ENCODE data around the gene COQ8A. TPM values are rescaled to one million over a fixed set of nuclear protein-coding genes. Genes with fewer than 3 reads are reported as not detected.
A peak's percentile ranks its signal among the peaks of the same experiment; 100 is the strongest.

The COQ8A gene
- total and polyA plus RNA-seq, 4 donors: 15.8 to 20.8 (median 18.2) TPM

DNA sequence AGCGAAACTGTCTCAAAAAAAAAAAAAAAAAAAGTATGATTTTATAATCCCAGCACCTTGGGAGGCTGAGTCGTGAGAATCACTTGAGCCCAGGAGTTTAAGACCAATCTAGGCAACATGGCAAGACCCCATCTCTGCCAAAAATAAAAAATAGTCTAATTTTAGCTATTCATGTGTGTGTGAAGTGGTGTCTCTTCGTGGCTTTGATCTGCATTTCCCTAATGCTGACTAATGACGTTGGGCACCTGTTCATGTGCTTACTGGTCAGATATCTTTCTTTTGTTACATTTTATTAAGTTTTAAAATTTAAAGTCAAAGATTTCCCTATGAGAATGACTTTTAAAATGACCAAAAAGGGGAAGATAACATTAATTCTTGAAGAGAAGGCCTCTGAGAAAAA, 38.7 kb upstream of the COQ8A start:
- H3K36me3 ChIP-seq (ENCODE audit: control insufficient read depth, insufficient read depth, low read length): peaks cover 5% of the 10 kb centered on the region
- no peaks in the 10 kb centered on the region for H3K27me3 ChIP-seq (ENCODE audit: control insufficient read depth, insufficient read depth, low read length)
- DNase-seq (ENCODE audit: low read depth in 4 of 6, low spot score in 6 of 6): no peak
- no CpG with 5 or more reads among the region's 4 CpGs for WGBS (ENCODE audit: insufficient coverage)
- no peak overlapping the region for H3K27ac ChIP-seq (ENCODE audit: low read depth, low read length)
- no peaks in the 10 kb centered on the region for H3K9me3 ChIP-seq (ENCODE audit: control insufficient read depth, insufficient read depth, low read length)
- H3K4me3 ChIP-seq (ENCODE audit: low read depth, low read length): no peak overlapping the region
- H3K4me1 ChIP-seq (ENCODE audit: control insufficient read depth, insufficient read depth, low read length): no peaks in the 10 kb centered on the region

DNA sequence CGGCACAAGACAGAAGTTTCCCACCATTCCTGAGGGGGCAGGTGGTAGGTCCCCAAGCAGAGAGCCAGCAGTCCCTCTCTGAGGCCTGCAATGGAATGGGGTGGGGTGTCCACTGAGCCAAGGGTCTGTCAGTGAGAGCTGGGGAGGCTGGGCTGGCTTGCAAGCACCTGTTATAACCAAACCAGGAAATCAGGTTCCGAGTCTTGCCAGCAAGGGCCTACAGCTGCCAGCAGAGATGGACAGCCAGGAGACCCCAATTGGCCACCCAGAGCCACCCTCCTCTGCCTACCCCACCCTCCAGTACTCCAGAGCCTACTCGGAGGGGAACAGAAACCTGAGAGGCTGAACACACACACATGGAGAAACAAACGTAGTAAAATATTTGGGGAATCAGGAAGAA, 37.5 kb upstream of the COQ8A start:
- Histone ChIP-seq H3K27me3 (ENCODE audit: control insufficient read depth, insufficient read depth, low read length) (no peaks in the 10 kb centered on the region), H3K4me3 (ENCODE audit: low read depth, low read length) (no peak overlapping the region), H3K27ac (ENCODE audit: low read depth, low read length) (no peak overlapping the region), H3K9me3 (ENCODE audit: control insufficient read depth, insufficient read depth, low read length) (no peaks in the 10 kb centered on the region), H3K4me1 (ENCODE audit: control insufficient read depth, insufficient read depth, low read length) (no peaks in the 10 kb centered on the region), H3K36me3 (ENCODE audit: control insufficient read depth, insufficient read depth, low read length) (peaks cover 5% of the 10 kb centered on the region)
- 88% methylated on average over 2 of the region's 4 CpGs for WGBS (ENCODE audit: insufficient coverage)
- no peak for DNase-seq (ENCODE audit: low read depth in 4 of 6, low spot score in 6 of 6)

DNA sequence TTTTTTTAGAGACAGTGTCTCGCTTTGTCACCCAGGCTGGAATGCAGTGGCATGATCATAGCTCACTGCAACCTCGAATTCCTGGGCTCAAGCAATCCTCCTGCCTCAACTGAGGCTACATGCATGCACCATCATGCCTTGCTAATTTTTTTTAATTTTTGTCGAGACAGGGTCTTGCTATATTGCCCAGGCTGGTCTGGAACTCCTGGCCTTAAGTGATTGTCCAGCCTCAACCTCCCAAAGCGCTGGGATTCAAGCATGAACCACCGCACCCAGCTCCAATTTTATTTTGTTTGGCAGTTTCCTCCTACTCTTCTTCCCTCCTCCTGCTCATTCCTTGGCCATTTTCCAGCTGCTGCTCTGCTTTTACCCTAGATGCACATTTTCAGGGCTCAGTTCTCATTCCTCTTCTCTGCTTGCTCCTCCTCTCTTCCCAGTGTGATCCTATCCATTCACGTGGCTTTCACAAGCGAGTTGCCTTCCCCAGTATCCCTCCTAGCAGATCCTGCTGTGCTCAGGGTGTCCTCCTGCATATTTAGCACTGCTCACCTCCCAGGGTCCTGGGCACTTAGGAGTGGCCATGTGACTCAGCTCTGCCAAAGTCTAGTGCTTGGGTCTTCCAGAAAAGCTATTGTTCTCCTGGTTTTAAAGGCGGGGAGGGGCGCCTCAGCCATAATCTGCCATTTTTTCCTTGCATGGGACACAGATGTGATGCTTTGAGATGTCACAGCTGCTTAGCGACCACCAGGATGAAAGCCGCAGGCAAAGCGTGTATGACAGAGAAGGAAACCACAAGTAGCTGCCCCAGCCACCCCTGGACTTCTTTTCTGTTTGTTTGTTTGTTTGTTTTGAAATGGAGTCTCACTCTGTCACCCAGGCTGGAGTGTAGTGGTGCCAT, 36.0 kb upstream of the COQ8A start:
- no peaks in the 10 kb centered on the region for H3K27me3 ChIP-seq (ENCODE audit: control insufficient read depth, insufficient read depth, low read length)
- DNase-seq (ENCODE audit: low read depth in 4 of 6, low spot score in 6 of 6): peak; percentile 15 to 88 (median 29)
- peaks cover 5% of the 10 kb centered on the region for H3K36me3 ChIP-seq (ENCODE audit: control insufficient read depth, insufficient read depth, low read length)
- no peak overlapping the region for H3K4me3 ChIP-seq (ENCODE audit: low read depth, low read length)
- H3K27ac ChIP-seq (ENCODE audit: low read depth, low read length): no peak overlapping the region
- no peaks in the 10 kb centered on the region for H3K4me1 ChIP-seq (ENCODE audit: control insufficient read depth, insufficient read depth, low read length)
- 67% methylated on average over 10 of the region's 12 CpGs for WGBS (ENCODE audit: insufficient coverage)
- H3K9me3 ChIP-seq (ENCODE audit: control insufficient read depth, insufficient read depth, low read length): no peaks in the 10 kb centered on the region

DNA sequence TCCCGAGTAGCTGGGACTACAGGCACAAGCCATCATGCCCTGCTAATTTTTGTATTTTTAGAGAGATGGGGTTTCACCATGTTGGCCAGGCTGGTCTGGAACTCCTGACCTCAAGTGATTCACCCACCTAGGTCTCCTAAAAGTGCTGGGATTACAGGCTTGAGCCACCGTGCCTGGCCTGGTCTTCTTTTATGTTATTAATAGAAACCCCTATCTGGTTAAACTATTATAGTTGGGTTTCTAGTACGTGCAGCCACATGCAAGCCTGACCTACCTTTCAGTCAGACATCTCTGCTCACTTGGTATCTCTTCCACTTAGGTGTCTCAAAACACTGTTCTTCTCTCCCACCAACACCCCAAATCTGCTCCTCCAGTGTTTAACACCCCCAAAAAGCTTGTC, 35.3 kb upstream of the COQ8A start:
- Histone ChIP-seq H3K9me3 (ENCODE audit: control insufficient read depth, insufficient read depth, low read length) (no peaks in the 10 kb centered on the region), H3K4me1 (ENCODE audit: control insufficient read depth, insufficient read depth, low read length) (no peaks in the 10 kb centered on the region), H3K36me3 (ENCODE audit: control insufficient read depth, insufficient read depth, low read length) (peaks cover 2% of the 10 kb centered on the region), H3K4me3 (ENCODE audit: low read depth, low read length) (no peak overlapping the region), H3K27ac (ENCODE audit: low read depth, low read length) (no peak overlapping the region), H3K27me3 (ENCODE audit: control insufficient read depth, insufficient read depth, low read length) (no peaks in the 10 kb centered on the region)
- no CpG with 5 or more reads among the region's 3 CpGs for WGBS (ENCODE audit: insufficient coverage)
- no peak for DNase-seq (ENCODE audit: low read depth in 4 of 6, low spot score in 6 of 6)

DNA sequence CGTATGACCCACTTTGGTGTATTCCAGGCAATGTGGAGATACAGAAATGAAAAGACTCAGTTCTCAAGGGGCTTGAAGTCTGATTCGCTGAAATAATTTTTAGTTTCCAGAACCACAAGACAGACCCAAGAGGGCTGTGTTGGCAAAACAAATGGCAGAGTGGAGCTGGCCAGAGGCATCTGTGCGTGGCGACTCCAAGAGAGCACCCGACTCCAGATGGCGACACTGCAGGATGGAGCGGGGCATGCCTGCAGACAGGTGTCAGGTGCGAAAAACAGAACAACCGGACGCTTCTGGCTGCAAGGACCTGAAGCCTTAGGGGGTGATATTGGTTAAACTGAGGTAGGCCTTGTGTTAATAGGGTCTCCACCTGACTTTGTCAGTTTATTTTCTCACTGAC, 31.7 kb upstream of the COQ8A start:
- Histone ChIP-seq H3K9me3 (ENCODE audit: control insufficient read depth, insufficient read depth, low read length) (no peaks in the 10 kb centered on the region), H3K4me1 (ENCODE audit: control insufficient read depth, insufficient read depth, low read length) (no peaks in the 10 kb centered on the region), H3K27ac (ENCODE audit: low read depth, low read length) (no peak overlapping the region), H3K27me3 (ENCODE audit: control insufficient read depth, insufficient read depth, low read length) (no peaks in the 10 kb centered on the region), H3K36me3 (ENCODE audit: control insufficient read depth, insufficient read depth, low read length) (no peaks in the 10 kb centered on the region), H3K4me3 (ENCODE audit: low read depth, low read length) (no peak overlapping the region)
- no peak for DNase-seq (ENCODE audit: low read depth in 4 of 6, low spot score in 6 of 6)
- WGBS (ENCODE audit: insufficient coverage): 95% methylated on average over 10 of the region's 10 CpGs

DNA sequence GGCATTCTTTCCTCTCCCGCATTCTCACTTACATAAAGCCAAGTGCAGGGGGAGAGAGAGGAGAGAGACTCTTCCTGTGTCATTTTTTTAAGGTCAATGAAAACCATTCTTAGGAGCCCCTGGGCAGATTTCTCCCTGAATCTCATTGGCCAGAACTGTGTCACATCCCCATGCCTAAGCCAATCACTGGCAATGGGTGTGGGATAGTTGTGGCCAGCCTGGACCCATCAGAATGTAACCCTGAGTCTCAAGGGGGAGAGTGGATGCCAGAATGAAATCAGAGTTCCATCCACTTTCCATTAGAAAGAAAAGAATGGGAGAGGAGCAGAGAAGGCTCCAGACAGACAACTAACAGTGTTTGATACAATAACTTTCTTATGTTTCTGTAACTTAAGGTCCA, 31.2 kb upstream of the COQ8A start:
- WGBS (ENCODE audit: insufficient coverage): no CpG with 5 or more reads among the region's 1 CpG
- no peak overlapping the region for H3K27ac ChIP-seq (ENCODE audit: low read depth, low read length)
- H3K36me3 ChIP-seq (ENCODE audit: control insufficient read depth, insufficient read depth, low read length): no peaks in the 10 kb centered on the region
- no peak overlapping the region for H3K4me3 ChIP-seq (ENCODE audit: low read depth, low read length)
- no peaks in the 10 kb centered on the region for H3K9me3 ChIP-seq (ENCODE audit: control insufficient read depth, insufficient read depth, low read length)
- H3K27me3 ChIP-seq (ENCODE audit: control insufficient read depth, insufficient read depth, low read length): no peaks in the 10 kb centered on the region
- no peaks in the 10 kb centered on the region for H3K4me1 ChIP-seq (ENCODE audit: control insufficient read depth, insufficient read depth, low read length)
- DNase-seq (ENCODE audit: low read depth in 4 of 6, low spot score in 6 of 6): no peak

DNA sequence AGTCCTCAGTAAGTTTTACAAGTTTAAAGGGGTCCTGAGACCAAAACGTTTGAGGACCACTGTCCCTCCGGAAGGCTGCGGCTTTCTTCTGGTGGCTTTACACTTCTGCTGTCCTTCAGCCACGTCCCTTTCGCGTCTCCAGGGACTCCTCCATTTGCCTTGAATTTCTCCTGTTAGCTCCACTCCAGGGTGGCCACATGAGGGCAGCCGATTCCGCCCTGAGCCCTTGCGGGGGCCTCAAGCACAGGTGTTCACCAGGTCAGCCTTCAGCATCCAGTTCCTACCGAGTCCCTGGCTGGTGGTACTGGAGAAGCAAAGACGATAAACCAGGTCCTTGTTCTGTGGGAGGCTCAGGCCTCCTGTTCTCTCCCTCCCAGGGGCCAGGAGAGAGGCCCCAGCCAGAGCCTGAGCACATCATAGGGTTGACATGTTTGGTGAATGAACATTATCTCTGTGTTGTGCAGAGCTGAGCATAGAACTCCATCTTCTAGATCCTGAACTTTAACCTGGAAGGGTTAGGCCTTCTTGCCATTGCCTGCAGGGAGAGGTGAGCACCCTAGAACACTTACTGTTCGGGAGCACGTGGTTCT, 27.4 kb upstream of the COQ8A start:
- Histone ChIP-seq H3K27me3 (ENCODE audit: control insufficient read depth, insufficient read depth, low read length) (no peaks in the 10 kb centered on the region), H3K27ac (ENCODE audit: low read depth, low read length) (no peak overlapping the region), H3K36me3 (ENCODE audit: control insufficient read depth, insufficient read depth, low read length) (no peaks in the 10 kb centered on the region), H3K4me1 (ENCODE audit: control insufficient read depth, insufficient read depth, low read length) (no peaks in the 10 kb centered on the region), H3K4me3 (ENCODE audit: low read depth, low read length) (no peak overlapping the region), H3K9me3 (ENCODE audit: control insufficient read depth, insufficient read depth, low read length) (no peaks in the 10 kb centered on the region)
- DNase-seq (ENCODE audit: low read depth in 4 of 6, low spot score in 6 of 6): peak in 2 of 6 donors; percentile 11 to 33
- WGBS (ENCODE audit: insufficient coverage): 35% methylated on average over 11 of the region's 13 CpGs

DNA sequence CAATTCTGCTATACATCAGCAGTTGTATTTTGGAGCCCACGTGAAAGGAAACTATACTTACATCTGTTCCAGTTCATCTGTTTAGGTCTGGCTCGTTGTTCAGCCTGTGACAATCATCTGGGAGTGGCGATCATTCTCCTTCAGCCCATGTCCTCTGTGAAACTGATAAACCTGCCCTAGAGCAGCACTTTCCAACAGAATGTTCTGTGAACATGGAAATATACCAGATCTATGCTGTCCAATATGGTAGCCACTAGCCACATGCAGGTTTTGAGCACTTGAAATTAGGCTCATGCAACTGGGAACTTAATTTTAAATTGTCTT, 24.5 kb upstream of the COQ8A start:
- Histone ChIP-seq H3K4me1 (ENCODE audit: control insufficient read depth, insufficient read depth, low read length) (no peaks in the 10 kb centered on the region), H3K27me3 (ENCODE audit: control insufficient read depth, insufficient read depth, low read length) (no peaks in the 10 kb centered on the region), H3K4me3 (ENCODE audit: low read depth, low read length) (no peak overlapping the region), H3K36me3 (ENCODE audit: control insufficient read depth, insufficient read depth, low read length) (peaks cover 2% of the 10 kb centered on the region), H3K9me3 (ENCODE audit: control insufficient read depth, insufficient read depth, low read length) (no peaks in the 10 kb centered on the region), H3K27ac (ENCODE audit: low read depth, low read length) (no peak overlapping the region)
- WGBS (ENCODE audit: insufficient coverage): 79% methylated on average over 3 of the region's 3 CpGs
- no peak for DNase-seq (ENCODE audit: low read depth in 4 of 6, low spot score in 6 of 6)

DNA sequence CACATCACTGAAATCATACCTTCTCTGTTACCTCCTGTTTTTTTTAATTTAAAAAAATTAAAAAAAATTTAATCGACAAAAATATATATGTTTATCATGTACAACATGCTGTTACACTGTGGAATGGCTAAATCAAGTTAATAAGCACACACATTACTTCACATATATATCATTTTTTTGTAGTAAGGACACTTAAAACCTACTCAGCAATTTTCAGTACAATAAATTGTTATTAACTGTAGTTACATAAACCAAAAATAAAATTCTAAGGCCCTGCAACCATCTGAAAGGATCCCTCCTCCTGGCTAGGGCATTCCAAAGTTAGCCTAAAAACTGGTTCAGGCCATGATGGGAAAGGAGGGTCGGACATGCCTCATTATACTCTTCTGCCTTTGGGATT, 23.6 kb upstream of the COQ8A start:
- no peaks in the 10 kb centered on the region for H3K4me1 ChIP-seq (ENCODE audit: control insufficient read depth, insufficient read depth, low read length)
- H3K27ac ChIP-seq (ENCODE audit: low read depth, low read length): no peak overlapping the region
- peaks cover 2% of the 10 kb centered on the region for H3K36me3 ChIP-seq (ENCODE audit: control insufficient read depth, insufficient read depth, low read length)
- no peak overlapping the region for H3K4me3 ChIP-seq (ENCODE audit: low read depth, low read length)
- DNase-seq (ENCODE audit: low read depth in 4 of 6, low spot score in 6 of 6): no peak
- 100% methylated on average over 1 of the region's 2 CpGs for WGBS (ENCODE audit: insufficient coverage)
- H3K9me3 ChIP-seq (ENCODE audit: control insufficient read depth, insufficient read depth, low read length): no peaks in the 10 kb centered on the region
- H3K27me3 ChIP-seq (ENCODE audit: control insufficient read depth, insufficient read depth, low read length): no peaks in the 10 kb centered on the region

DNA sequence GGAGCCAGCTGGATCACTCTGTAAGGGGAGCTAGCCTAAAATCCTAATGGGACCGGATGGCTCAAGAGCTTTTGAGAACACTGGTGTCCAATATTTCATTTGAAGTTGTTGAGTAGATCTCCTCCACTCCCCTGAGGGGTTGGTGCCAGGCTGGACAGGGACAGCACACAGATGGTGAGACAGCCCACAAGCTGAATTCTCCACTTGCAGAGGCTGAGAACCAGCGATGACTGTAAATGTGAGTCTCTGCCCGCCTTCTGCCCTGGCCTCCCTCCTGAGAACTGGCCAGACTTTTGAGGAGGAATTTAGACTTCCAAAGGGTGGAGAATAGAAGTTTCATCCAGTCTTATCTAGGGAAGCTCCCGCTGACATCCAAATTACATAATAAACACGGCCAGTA, 20.5 kb upstream of the COQ8A start:
- H3K36me3 ChIP-seq (ENCODE audit: control insufficient read depth, insufficient read depth, low read length): peaks cover 2% of the 10 kb centered on the region
- no peak for DNase-seq (ENCODE audit: low read depth in 4 of 6, low spot score in 6 of 6)
- 94% methylated on average over 2 of the region's 5 CpGs for WGBS (ENCODE audit: insufficient coverage)
- H3K27me3 ChIP-seq (ENCODE audit: control insufficient read depth, insufficient read depth, low read length): no peaks in the 10 kb centered on the region
- no peak overlapping the region for H3K4me3 ChIP-seq (ENCODE audit: low read depth, low read length)
- H3K4me1 ChIP-seq (ENCODE audit: control insufficient read depth, insufficient read depth, low read length): no peaks in the 10 kb centered on the region
- H3K27ac ChIP-seq (ENCODE audit: low read depth, low read length): no peak overlapping the region
- H3K9me3 ChIP-seq (ENCODE audit: control insufficient read depth, insufficient read depth, low read length): no peaks in the 10 kb centered on the region
